ENCODE data around the gene DBNL. TPM values are rescaled to one million over a fixed set of nuclear protein-coding genes. Genes with fewer than 3 reads are reported as not detected.

Gene DBNL
- total RNA-seq, 2 experiments from 2014 or later = 88.5 to 90.6 TPM

GRCh38 chr7:44093102-44093641, 48.7 kb downstream of the DBNL start:
- ChIA-PET CTCF (no interaction called here), POLR2A (no interaction called here)
- Histone ChIP-seq H3K27ac (ENCODE audit: low read depth in 1 of 2, low read length in 2 of 2) (no peak overlapping the region), H3K4me3 (ENCODE audit: low read length) (no peak overlapping the region), H3K27me3 (ENCODE audit: control insufficient read depth in 1 of 2, insufficient read depth in 2 of 2, low read length in 2 of 2) (no peaks in the 10 kb centered on the region), H3K36me3 (ENCODE audit: insufficient read depth, low read length) (no peaks in the 10 kb centered on the region), H3K9me3 (ENCODE audit: control insufficient read depth in 1 of 2, insufficient read depth in 1 of 2, low read length in 2 of 2) (no peaks in the 10 kb centered on the region), H3K4me1 (ENCODE audit: insufficient read depth, low read length) (no peaks in the 10 kb centered on the region)
- H3K36me3 Mint-ChIP-seq (ENCODE audit: low read depth) = no peaks in the 10 kb centered on the region
- H3K27ac Mint-ChIP-seq = no peak overlapping the region
- H3K4me1 Mint-ChIP-seq (ENCODE audit: low read depth) = no peaks in the 10 kb centered on the region
- no peak for TF ChIP-seq CTCF (IDR thresholded peaks at IDR 0.05)
- H3K27me3 Mint-ChIP-seq = no peaks in the 10 kb centered on the region
- intact Hi-C loops (cut with DNase I, micrococcal nuclease) = no loop called here
- ATAC-seq (ENCODE audit: poor library complexity) (no peak), DNase-seq (no peak)
- no peaks in the 10 kb centered on the region for H3K9me3 Mint-ChIP-seq
- no peak overlapping the region for H3K4me3 Mint-ChIP-seq

- POLR2A ChIA-PET = no interaction called here
- no peaks in the 10 kb centered on the region for H3K9me3 Mint-ChIP-seq
These were observed 49.9 kb downstream of the DBNL start for GRCh38 chr7:44094365-44094764.

GRCh38 chr7:44094883-44095592, 50.5 kb downstream of the DBNL start:
- POLR2A ChIA-PET = no interaction called here
- no peaks in the 10 kb centered on the region for H3K4me1 ChIP-seq (ENCODE audit: insufficient read depth, low read length)
- no peak overlapping the region for H3K27ac ChIP-seq (ENCODE audit: low read depth in 1 of 2, low read length in 2 of 2)
- H3K27me3 ChIP-seq (ENCODE audit: control insufficient read depth in 1 of 2, insufficient read depth in 2 of 2, low read length in 2 of 2) = no peaks in the 10 kb centered on the region
- no peaks in the 10 kb centered on the region for H3K9me3 Mint-ChIP-seq
- H3K36me3 ChIP-seq (ENCODE audit: insufficient read depth, low read length) = no peaks in the 10 kb centered on the region
- TF ChIP-seq CTCF (IDR thresholded peaks at IDR 0.05) = no peak
- no peak overlapping the region for H3K27ac Mint-ChIP-seq
- no peaks in the 10 kb centered on the region for H3K4me1 Mint-ChIP-seq (ENCODE audit: low read depth)
- H3K27me3 Mint-ChIP-seq = no peaks in the 10 kb centered on the region
- H3K36me3 Mint-ChIP-seq (ENCODE audit: low read depth) = no peaks in the 10 kb centered on the region
- no peaks in the 10 kb centered on the region for H3K9me3 ChIP-seq (ENCODE audit: control insufficient read depth in 1 of 2, insufficient read depth in 1 of 2, low read length in 2 of 2)
- CTCF ChIA-PET = no interaction called here
- intact Hi-C loops (cut with DNase I, micrococcal nuclease) = no loop called here
- H3K4me3 Mint-ChIP-seq = no peak overlapping the region
- no peak for DNase-seq
- no peak for ATAC-seq (ENCODE audit: poor library complexity)
- no peak overlapping the region for H3K4me3 ChIP-seq (ENCODE audit: low read length)

More at GRCh38 chr7:44094365-44094764, 49.9 kb downstream of the DBNL start:
- Histone ChIP-seq H3K9me3 (ENCODE audit: control insufficient read depth in 1 of 2, insufficient read depth in 1 of 2, low read length in 2 of 2) (no peaks in the 10 kb centered on the region), H3K27me3 (ENCODE audit: control insufficient read depth in 1 of 2, insufficient read depth in 2 of 2, low read length in 2 of 2) (no peaks in the 10 kb centered on the region), H3K36me3 (ENCODE audit: insufficient read depth, low read length) (no peaks in the 10 kb centered on the region), H3K4me3 (ENCODE audit: low read length) (no peak overlapping the region), H3K27ac (ENCODE audit: low read depth in 1 of 2, low read length in 2 of 2) (no peak overlapping the region), H3K4me1 (ENCODE audit: insufficient read depth, low read length) (no peaks in the 10 kb centered on the region)
- H3K4me1 Mint-ChIP-seq (ENCODE audit: low read depth) = no peaks in the 10 kb centered on the region
- H3K27ac Mint-ChIP-seq = no peak overlapping the region
- TF ChIP-seq CTCF (IDR thresholded peaks at IDR 0.05) = no peak
- CTCF ChIA-PET = no interaction called here
- no peaks in the 10 kb centered on the region for H3K27me3 Mint-ChIP-seq
- H3K4me3 Mint-ChIP-seq = no peak overlapping the region
- no peak for ATAC-seq (ENCODE audit: poor library complexity)
- no peaks in the 10 kb centered on the region for H3K36me3 Mint-ChIP-seq (ENCODE audit: low read depth)
- intact Hi-C loops (cut with DNase I, micrococcal nuclease) = no loop called here
- DNase-seq = no peak
